ENCODE data around the gene ZNF276.
"Not testable (repeated sequence)": the region's sequence is repeated elsewhere in the genome, so short reads cannot be mapped to it uniquely, and the experiment has no call there.

ZNF276 gene

GRCh38 chr16:89782489-89782888 lies 61.2 kb downstream of the ZNF276 start:
- DNase-seq (ENCODE audit: low read depth, low spot score), result no peak

DNA sequence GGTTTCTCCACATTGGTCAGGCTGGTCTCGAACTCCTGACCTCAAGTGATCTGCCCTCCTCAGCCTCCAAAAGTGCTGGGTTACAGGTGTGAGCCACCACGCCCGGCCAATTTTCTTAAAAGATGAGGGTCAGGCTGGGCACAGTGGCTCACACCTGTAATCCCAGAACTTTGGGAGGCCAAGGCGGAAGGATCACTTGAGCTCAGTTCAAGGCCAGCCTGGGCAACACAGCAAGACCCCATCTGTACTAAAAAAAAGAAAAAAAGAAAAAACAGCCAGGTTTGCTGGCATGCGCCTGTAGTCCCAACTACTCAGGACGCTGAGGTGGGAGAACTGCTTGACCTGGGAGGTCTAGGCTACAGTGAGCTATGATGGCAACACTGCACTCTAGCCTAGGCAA lies 62.6 kb downstream of the ZNF276 start:
- not testable (repeated sequence) for DNase-seq (ENCODE audit: low read depth, low spot score)

DNA sequence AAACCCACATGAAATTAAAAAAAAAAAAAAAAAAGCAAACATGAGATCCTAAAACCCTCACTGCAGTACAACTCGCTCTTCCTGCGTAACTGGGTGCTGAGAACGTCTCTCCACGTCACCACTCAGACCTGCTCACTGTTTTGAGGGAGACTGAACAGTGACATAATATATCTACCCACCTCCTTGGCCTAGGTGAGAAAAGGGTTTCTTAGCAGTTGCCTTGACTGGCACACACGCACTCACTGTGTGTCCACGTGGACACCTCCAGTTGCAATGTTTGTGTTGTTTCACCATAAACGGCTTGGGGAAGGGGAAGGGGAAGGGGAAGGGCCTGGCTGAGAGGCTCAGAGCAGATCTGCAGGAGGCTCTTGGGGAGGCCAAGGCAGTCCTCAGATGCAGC lies 63.1 kb downstream of the ZNF276 start:
- no peak for DNase-seq (ENCODE audit: low read depth, low spot score)

GRCh38 chr16:89785523-89786155 lies 64.3 kb downstream of the ZNF276 start:
- no peak for DNase-seq (ENCODE audit: low read depth, low spot score)

DNA sequence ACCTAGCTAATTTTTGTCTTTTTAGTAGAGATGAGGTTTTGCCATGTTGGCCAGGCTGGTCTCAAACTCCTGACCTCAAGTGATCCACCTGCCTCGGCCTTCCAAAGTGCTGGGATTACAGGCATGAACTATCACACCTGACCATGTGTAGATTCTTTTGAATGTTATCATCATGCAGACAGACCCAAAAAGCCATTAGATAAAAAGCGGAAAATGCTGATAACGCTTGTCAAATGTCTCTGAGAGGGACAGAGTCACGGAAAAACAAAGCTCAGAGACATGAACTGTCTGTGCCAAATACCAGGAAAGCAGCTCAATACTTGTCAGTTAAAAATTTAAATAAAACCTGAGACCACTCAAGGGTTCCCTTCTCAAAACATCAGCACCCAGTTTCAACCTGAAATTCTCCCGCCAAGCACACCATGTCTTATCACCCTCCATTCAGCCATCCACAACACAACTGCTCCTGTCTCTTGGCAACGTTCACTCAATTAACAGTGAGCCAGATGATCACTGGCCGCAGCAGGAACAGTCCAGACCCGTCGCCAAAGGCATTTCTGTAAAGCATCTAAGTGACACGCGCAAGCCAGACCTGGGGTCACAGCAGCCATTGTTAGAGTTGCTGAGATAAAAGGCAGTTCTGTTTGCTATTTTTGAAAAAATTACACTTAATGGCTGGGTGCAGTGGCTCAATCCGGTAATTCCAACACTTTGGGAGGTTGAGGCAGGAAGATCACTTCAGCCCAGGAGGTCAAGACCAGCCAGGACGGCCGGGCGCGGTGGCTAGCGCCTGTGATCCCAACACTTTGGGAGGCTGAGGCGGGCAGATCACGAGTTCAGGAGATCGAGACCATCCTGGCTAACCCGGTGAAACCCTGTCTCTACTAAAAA lies 65.4 kb downstream of the ZNF276 start:
- DNase-seq (ENCODE audit: low read depth, low spot score), result no peak

- no peak for DNase-seq (ENCODE audit: low read depth, low spot score)
Observed at GRCh38 chr16:89787365-89787805, 66.0 kb downstream of the ZNF276 start.
